UCSD-AML1 (cell line): ENCODE measurements around the gene CYP2W1.
"Not testable (repeated sequence)": the region's sequence is repeated elsewhere in the genome, so short reads cannot be mapped to it uniquely, and the experiment has no call there.

ENCODE experiments used
- DNase-seq: peaks from one replicate; lab custom pipeline; 2025; ENCODE audit not compliant: unreplicated experiment; lab: John Stamatoyannopoulos, UW

CYP2W1 gene

DNA sequence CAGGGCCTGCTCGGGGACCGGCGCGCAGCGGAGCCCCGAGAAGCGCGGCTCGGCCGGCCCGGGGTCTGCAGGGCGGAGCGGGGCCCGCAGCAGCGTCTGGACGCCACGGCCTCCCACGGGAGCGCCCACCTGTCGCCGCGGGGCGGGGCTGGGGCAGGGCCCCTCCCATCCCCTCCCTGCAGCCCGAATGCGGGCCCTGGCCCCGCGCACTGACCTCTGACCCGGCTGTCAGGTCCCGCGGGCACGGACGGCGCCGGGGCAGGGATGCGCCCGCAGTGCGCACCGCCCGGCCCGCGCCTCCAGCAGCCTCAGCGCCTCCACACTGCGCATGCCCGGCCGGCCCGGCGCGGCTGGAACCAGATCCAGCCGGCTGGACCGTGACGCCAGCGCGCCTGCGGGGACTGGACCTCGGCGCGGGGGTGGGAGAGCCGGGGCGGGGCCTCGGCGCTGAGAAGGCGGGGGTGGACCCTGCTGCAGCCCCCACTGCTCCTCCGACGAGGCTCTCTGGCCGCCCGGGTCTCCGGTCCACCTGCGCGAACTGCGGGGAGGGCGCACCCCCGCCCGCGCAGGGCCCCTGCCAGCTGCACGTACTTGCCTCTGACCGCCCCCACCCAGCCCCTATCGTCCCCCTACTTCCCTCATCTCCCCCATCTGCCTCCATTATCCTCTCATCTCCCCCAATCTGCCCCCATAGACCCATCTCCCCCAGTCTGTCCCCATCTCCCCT is 45.2 kb downstream of the CYP2W1 start:
- peak; percentile 78 for DNase-seq

DNA sequence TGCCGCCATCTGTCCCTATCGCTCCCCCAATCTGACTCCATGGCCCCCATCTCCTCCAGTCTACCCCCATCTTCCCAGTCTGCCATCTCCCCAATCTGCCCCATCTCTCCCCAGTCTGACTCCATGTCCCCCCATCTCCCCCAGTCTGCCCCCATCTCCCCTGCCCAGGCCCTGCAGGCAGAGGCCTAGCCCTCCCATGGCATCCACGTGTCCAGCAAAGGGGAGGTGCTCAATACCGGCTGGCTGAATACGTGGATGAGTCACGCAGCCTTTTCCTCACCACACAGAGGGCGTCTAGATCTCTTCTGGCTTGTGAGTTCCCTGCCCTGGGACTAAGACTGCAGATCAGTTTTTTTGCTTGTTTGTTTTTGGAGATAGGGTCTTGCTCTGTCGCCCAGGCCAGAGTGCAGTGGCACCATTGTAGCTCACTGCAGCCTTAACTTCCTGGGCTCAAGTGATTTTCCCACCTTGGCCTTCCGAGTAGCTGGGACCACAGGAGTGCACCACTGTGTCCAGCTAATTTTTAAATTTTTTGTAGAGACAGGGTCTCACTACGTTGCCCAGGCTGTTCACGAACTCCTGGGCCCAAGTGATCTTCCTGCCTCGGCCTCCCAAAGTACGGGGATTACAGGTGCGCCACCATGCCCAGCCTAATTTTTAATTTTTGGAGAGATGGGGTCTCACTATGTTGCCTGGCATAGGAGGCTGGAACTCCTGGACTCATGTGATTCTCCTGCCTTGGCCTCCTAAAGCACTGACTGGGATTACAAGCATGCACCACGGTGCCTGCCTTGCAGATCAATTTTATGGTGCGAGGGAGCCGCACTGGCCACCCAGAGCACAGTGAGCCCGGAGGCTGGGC is 46.0 kb downstream of the CYP2W1 start:
- DNase-seq, result peak; percentile 57

DNA sequence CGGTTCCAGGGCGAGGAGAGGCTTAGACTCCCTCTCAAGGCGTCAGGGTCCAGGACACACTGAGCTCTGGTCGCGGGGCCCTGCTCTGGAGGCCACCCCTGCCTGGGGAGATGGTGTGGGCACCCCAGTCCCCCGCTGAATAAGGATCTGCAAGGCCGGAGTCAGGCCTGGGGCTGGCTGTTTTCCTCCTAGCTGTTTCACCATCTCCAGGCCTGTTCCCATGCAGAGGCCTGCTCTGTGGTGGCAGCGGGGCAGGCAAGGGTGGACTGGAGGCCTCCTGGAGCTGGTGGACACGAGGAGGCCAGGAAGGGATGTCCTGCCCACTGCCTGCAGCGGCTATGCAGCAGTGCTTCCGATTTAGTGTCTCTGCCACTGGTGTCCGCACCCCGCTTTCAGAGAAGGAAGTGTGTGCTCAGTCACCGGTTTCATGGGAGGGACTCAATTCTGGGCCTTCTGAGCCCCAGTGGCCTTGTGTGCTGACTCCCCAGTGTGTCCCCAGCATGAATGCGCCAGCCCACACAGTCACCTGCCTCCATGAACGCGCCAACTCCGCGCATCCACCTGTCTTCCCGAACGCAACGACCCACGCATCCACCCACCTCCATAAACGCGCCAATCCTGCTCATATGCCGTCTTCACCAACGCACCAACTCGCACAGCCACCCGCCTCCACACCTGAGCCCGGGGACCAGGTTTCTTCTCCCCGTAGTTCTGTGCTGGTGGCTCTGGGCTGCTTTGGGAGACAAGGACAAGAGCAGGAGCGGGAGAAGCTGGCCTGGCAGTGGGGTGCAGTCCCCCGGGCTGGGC is 46.9 kb downstream of the CYP2W1 start:
- DNase-seq, result no peak

DNA sequence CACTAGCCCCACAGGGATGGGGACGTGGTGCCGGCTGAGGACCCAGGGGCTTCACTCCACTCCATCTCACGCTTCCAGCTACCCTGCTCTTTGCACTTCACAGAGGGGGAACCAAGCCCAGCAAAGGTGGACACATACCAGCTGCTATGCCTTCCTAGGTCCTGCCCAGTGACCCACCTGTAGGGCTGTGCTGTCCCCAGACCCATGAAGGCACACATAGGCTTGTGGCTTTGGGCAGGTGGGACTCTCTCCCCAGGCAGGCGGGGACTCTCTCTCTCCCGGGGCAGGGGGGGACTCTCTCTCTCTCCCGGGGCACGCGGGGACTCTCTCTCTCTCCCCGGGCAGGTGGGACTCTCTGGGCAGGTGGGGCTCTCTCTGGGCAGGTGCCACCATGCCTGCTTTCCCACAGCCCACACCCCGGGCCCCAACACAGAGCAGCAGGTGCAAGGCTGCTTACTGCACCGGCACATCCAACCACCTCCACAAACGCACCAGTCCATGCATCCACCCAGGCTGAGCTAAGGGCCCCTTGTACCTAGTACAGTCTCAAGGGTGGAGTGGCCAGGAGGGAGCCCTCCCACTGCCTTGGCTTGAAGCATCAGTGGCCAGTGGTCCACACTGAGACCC is 47.6 kb downstream of the CYP2W1 start:
- DNase-seq, result no peak

DNA sequence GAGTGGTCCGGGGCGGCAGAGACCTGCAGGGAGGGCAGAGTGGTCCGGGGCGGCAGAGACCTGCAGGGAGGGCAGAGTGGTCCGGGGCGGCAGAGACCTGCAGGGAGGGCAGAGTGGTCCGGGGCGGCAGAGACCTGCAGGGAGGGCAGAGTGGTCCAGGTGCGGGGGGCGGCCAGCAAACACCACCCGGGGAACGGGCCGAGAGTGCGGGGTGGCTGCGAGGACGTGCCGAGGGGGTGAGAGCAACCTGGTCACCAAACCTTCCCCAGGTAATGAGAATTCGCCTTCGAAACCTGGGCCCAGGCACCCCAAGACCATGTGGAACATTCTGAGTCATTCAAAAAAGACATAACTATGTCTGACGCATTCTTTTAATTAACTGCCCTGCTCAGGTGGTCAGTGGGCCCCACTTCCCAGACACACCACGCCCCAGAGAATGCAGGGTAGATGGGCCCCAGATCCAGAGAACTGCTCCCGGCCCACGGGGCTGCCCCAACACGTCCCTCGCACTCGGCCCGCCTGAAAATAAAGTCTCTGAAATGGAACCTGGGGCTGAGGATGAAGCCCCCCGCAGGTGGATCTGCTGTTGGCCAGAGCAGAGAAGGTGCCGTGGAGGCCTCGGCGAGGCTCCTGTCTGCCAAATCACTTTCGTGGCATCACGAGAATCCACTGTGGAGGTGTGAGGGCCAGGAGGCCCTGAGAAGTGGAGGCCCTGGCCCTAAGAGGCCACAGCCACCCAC is 48.9 kb downstream of the CYP2W1 start:
- DNase-seq, result no peak

DNA sequence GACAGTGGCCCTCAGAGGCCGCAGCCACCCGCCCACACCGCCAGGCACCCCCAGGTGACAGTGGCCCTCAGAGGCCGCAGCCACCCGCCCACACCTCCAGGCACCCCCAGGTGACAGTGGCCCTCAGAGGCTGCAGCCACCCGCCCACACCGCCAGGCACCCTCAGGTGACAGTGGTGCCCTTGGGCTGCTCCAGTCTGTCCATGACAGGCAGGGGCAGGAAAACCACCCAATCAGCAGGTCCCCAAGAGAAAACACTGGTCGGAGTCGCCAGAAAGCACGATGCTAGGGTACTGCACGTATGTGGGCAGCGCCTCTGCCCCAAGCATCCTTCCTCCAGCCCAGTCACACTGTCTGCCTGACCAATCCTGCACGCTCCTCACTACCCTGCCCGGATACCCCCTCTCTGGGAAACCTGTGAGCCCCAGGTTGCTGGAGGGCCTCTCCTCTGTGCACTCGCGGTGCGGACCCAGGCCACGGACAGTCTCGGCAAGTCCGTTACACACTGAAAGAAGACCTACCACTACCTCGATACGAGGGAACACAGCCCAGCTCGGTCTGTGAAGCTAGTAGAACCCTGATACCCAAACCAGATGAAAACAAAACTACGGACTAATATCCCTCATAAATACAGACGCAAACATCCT is 49.7 kb downstream of the CYP2W1 start:
- no peak for DNase-seq

DNA sequence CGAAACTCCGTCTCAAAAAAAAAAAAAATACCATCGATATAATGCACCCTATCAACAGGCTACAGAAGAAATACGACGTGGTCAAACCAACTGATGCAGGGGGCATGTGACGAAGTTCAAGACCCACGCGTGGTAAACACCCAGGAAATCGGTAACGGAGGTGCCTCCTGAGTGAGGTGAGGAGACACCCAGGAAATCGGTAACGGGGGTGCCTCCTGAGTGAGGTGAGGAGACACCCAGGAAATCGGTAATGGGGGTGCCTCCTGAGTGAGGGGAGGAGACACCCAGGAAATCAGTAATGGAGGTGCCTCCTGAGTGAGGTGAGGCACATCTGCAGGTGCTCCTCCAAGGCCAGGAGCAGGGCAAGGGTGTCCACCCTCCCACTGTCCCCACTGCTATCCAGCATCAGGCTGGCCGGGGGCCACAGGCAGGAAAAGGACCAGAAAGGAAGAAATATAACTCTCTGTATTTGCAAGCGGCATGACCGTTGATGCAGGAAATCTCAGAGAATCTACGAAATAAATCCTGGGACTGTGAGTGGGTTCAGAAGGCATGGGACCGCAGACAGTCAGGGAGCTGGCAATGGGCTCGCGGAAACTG is 50.7 kb downstream of the CYP2W1 start:
- DNase-seq, result no peak

DNA sequence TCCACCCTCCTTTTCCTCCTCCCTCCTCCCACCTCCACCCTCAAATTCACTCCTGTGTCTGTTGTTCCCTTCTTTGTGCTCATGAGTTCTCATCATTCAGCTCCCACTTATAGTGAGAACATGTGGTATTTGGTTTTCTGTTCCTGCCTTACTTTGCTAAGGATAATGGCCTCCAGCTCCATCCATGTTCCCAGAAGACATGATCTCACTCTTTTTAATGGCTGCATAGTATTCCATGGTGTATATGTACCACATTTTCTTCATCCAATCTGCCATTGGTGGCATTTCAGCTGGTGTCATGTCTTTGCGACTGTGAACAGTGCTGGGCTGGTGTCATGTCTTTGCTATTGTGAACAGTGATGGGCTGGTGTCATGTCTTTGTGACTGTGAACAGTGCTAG is 51.8 kb downstream of the CYP2W1 start:
- not testable (repeated sequence) for DNase-seq

DNA sequence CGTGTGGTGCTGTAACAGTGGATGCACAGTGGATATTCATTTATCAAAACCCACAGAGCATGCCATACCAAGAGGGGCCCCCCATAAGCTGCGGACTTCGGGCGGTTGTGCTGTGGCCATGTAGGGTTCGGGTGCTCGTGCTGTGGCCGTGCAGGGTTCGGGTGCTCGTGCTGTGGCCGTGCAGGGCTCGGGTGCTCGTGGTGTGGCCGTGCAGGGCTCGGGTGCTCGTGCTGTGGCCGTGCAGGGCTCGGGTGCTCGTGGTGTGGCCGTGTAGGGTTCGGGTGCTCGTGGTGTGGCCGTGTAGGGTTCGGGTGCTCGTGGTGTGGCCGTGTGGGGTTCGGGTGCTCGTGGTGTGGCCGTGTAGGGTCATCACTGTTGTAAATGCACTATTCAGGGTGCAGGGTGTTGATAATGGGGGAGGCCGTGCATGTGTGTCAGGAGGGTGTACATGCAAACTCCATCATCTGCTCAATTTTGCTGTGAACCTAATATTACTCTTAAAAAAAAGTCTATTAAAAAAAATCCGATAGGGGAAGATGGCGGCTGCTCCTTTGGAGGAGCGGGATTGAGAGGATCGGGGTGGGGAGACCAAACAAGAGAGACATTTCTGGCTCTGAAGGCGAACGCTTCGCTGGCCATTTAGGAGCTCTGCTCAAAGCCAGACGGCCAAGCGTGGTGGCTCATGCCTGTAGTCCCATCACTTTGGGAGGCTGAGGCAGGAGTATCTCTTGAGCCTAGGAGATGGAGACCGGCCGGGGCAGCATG is 53.4 kb downstream of the CYP2W1 start:
- DNase-seq, result not testable (repeated sequence)
